Measurements from ENCODE around the gene SLC25A39.
"Not testable (repeated sequence)": the region's sequence is repeated elsewhere in the genome, so short reads cannot be mapped to it uniquely, and the experiment has no call there.

Gene SLC25A39

DNA sequence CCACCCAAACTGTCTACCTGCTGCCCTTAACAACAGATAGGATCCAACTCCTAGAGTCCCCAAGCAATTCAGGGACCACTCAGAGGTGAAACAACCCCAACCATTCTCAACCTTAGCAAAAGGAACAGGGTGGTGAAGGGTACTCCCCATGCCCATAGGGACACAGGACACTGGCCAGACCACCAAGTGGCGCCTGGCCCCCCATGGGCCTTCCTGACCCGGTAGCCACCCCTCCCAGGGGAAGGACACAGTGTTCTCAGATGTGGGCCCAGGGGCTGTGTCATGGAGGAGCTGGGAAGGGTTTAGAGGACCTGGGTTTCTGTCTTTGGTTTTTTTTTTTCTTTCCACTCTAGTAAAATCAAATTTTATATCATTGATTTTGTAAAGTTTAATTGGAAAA lies 9.7 kb upstream of the SLC25A39 start:
- no peak for DNase-seq (ENCODE audit: low spot score)

DNA sequence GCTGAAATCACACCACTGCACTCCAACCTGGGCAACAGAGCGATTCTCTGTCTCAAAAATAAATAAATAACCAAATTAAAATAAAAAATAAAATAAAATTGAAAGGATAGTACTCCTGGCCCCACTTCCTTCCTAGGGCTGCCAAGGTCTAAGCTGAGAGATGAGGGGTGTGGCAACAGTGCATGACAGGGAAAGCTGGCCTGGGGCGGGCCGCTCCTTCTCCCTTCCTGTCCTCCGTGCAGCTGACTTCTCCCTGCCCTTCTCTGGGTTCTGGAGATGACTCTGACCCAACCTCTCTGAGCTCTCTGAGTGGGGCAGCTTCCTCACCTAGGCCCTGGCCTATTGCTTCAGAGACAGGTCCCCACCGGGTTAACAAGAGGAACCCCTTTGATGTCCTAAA lies 8.7 kb upstream of the SLC25A39 start:
- no peak for DNase-seq (ENCODE audit: low spot score)

DNA sequence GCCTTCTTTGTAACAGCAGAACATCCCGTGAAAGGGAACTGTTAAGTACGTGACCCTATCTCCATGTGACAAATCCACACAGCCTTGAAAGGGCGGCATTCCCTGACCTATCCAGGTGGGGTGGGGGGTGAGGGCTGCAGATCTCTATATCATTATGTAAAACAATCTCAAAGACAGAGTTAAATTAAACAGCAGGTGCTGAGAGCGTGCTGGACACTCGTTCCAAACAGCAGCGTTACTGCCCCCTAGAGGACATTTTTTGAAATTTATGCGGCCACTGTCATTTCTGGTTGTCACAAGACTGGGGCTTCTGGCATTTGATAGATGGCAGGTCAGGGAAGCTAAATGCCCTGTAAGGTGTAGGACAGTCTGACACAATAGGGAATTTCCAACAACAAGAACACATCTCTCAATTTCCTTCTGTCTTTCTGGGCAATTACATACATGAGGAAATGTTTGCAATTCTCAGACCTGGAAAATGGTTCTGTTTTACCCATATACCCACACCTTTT lies 6.7 kb upstream of the SLC25A39 start:
- peak; percentile 75 for DNase-seq (ENCODE audit: low spot score)

DNA sequence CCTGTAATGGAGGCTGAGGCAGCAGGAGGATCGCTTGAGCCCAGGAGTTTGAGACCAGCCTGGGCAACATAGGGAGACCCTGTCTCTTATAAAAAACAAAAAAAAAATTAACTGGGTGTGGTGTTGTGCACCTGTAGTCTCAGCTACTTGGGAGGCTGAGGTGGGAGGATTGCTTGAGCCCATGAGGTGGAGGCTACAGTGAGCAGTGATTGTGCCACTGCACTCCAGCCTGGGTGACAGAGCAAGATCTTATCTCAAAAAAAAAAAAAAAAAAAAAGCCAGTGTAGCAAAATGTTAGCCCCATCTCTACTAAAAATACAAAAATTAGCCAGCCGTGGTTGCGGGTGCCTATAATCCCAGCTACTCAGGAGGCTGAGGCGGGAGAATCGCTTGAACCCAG lies 5.6 kb upstream of the SLC25A39 start:
- not testable (repeated sequence) for DNase-seq (ENCODE audit: low spot score)

DNA sequence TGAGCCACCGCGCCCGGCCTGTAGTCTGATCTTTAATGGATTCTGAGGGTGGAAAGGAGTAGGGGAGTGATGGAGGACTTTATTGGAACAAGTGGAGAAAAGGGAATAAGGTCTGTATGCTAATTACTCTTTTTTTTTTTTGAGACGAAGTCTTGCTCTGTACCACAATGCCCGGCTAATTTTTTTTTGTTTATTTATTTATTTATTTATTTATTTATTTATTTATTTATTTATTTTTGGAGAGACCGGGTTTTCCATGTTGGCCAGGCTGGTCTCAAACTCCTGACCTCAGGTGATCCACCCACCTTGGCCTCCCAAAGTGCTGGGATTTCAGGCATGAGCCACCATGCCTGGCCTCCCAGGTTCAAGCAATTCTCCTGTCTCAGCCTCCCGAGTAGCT lies 4.9 kb upstream of the SLC25A39 start:
- DNase-seq (ENCODE audit: low spot score): not testable (repeated sequence)

DNA sequence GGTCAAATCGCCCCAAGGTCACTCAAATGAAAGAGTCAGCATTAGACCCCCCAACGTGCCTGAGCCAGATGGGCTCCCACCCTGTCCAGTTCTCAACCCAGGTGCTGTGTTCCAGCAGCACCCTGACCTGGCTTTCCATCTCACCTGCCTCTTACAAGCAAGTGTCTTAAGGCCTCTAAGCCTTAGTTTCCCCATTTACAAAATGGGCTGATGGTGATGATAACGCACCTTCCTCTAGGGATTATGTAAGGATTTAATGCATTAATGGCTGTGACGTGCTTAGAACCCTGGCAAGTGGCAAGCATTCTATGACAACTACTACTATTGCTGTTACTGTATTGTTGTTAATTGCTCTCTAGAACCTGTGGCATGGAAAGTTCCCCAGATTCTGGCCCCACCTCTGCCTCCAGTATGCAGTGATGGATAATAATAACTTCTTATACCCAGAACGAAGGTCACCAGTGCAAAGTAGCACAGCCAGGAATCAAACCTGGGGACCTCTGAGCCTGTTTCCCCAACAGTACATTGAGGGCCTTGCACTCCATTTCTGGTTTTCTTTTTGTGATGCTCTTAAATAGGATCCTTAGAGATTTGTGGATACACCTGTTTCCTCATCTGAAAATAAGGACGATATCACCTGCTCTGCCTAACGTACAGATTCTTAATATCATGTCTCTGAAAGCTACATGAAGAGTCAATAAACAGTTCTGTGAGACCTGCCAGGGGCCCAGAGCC lies 3.3 kb upstream of the SLC25A39 start:
- no peak for DNase-seq (ENCODE audit: low spot score)

DNA sequence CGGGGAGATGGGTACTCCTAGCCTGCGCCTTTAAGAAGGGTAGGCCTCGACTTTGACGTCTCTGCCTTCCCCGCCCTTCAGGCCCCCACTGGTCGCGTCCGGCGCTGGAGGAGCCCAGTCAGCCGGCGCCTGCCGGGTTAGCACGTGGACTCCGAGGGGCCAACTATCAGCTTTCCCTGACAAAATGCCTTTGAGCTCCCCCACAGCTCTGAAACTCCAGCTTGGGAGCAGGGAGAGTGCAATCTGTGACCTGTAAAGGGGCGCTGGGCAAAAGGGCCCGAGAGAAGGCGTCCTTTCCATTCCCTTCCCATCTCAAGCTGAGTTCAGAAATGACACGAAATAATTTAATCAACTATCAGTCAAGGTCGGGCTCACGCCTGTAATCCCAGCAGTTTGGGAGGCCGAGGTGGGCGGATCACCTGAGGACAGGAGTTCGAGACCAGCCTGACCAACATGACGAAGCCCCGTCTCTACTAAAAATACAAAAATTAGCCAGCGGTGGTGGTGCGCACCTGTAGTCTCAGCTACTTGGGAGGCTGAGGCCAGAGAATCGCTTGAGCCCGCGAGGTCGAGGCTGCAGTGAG lies 2.3 kb upstream of the SLC25A39 start:
- DNase-seq (ENCODE audit: low spot score): peak; percentile 97

DNA sequence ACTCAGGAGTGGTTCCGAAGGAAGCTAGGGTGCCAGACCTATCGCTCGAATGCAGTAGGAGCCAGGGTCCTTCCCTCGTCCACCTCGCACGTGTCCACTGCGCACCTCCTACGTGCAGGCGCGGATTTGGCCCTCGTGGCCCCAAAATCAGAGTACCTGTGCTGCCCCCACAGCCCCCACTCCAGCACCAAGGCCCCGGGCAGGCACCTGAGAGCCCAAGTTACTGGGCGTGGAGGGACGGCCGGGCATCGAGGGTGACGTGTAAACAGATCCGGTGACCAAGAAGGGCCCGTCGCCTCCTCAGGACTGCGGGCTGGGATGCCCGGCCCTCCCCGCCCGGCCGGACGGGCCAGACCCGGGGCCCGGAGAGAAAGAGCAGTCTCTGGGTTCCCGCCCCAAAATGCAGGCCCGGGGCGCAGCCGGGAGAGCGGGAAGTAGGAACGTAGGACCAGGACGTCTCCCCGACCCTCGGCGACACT lies 492 bp downstream of the SLC25A39 start:
- DNase-seq (ENCODE audit: low spot score): peak; percentile 58

DNA sequence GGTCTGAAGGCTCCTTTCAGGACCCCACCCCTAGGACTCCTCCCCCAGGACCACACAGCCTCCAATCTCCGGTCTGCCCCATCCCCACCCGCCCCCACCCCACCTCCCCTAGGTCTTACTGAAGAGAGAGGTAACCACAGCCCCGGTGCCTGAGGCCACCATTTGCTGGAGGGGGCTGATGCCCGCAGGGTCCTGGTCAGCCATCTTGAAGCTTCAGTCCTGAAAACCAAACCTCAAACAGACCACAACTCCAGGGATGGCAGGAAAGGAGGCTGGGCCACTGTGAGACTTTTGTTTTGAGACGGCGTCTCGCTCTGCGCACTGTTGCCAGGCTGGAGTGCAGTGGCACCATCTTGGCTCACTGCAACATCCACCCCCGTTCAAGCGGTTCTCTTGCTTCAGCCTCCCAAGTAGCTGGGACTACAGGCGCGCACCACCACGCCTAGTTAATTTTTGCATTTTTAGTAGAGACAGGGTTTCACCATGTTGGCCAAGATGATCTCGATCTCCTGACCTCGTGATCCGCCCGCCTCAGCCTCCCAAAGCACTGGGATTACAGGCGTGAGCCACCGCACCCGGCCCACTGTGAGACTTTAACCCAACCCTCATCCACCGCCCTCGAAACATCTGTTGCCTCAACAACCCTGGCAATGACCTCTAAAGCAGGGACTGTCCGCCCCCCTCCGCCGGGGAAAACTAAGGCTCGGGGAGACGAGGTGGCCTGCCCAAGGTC lies 1.1 kb downstream of the SLC25A39 start:
- no peak for DNase-seq (ENCODE audit: low spot score)

DNA sequence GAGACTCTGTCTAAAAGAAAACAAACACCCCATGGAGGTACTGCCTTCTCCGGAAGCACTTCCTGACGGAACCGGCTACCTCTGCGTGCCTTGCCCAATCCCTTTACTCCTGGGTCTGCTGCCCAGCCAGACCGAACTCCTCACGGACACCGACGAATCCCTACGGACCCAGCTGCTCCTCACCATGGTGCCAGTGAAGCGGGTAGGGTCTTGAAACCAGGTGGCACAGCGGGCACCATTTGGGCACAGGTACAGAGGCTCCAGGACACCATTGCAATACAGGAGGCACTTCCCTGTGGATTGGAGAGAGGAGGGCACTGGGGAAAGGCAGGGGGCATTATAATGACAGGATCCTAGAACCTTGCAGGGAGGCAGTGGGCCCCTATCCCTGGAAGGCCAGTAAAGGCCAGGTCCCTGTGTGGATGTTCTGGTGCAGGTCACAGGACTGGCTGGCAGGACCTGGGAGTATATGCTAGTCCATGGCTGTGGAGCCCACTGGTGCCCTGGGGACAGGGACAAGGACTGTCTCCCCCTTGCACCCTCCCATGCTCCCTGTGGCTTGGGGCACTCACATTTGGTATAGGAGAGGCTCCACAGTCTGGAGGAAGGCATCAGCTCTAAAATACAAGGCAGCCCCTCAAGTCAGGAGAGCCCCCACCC lies 2.3 kb downstream of the SLC25A39 start:
- DNase-seq (ENCODE audit: low spot score): no peak

DNA sequence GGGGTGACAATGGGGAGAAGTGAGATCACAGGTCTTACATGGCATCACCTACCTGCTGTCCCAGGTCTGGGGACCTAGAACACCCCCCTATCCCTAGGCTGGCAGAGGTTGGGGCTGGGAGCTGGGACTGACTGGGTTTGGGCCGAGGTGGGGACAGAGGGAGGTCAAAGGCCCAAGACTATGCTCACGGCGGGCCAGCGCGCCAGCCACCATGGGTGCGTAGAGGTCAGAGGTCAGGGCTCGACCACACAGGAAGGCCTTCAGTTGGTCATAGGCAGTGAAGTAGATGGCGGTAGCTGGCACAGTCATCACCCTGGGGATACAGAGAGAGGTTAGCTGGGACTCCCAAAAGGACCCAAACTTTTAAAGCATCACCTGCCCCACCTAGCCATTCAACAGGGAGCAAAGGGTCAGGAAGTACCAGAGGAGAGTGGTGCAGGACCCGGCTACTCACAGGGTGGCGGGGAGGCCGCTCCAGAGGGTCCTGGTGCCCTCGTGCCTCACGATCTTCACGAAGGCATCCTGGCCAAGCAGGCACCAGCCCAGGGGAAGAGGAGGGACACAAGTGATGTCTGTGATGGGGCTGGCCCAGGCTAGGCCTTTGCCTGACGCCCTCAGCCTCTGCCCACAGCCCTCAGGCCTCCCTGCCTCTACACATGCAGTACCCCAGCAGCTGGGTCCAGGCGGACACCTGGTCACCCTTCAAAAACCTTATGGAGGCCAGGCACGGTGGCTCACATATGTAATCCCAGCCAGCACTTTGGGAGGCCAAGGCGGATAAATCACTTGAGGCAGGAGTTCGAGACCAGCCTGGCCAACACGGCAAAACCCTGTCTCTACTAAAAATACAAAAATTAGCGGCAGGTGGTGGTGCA lies 3.1 kb downstream of the SLC25A39 start:
- DNase-seq (ENCODE audit: low spot score): no peak

DNA sequence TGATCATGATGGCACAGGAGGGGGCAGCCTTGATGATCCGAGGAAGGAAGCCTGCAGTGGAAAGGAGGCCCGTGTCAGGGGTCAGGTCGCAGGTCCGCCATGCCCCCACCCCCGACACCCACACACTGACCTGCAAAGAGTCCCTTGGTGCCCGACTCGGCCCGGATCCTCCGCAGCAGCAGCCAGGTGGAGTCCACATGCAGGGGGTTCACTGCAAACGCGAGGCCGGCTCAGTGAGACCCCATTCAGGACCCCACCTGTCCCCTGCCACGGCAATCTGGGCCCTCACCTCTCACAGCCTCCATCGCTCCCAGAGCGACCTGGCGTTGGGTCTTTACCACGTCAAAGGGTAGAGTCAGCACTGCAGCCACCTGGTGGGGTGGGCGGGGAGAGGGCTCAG lies 4.6 kb downstream of the SLC25A39 start:
- no peak for DNase-seq (ENCODE audit: low spot score)

DNA sequence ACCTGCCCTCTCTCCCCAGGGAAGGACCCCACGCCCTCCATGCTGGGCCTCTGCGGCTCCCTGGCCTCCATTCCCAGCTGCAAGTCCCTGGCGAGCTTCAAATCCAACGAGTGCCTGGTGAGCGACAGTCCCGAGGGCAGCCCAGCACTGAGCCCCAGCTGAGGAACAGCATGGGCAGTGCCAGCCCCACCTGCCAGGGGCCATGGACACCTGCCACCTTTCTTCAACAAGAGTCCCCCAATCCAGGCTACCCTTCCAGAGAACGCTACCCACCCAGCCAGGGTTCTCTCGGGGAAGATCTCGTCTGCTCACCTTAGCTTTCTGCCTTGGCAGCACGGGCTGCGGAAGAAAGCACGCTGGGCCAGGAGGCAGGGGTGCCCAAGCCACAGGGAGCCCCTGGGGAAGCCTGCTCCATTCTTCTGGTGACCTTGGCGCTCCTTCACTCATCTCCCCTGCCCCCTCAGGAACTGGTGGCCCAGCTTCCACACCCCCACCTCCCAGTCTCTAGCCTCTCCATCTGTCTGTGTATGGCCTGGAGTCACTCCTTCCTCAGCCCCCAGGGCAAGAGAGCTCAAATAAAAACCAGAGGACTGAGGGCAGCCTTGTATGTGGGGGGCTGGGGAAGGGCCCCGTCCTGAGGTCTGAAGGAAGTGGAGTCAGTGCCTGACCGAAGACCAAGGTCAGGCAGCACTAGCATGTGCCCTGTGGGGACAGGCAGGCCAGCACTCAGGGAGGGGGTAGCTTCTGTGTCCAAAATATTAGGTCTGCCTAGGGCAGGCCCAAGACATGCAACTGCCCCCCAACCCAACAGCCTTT lies 6.3 kb downstream of the SLC25A39 start:
- DNase-seq (ENCODE audit: low spot score): no peak

DNA sequence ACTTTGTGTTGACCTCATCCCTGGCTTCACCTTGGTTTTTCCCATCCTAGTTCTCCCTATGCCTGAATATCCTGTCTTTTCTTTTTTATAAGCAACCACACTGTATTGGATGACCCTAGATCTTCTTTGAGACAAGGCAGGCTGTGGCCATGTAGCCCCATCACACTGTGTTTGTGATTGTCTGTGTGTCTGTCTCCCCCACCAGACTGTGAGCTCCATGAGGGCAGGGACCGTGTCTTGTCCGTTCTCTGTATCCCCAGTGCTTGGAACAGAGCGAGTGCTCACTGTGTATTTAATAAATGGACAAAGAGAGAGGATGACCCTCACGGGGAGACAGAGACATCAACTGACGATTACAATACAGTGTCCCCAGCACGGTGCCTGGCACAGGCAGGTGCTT lies 7.1 kb downstream of the SLC25A39 start:
- DNase-seq (ENCODE audit: low spot score): no peak

DNA sequence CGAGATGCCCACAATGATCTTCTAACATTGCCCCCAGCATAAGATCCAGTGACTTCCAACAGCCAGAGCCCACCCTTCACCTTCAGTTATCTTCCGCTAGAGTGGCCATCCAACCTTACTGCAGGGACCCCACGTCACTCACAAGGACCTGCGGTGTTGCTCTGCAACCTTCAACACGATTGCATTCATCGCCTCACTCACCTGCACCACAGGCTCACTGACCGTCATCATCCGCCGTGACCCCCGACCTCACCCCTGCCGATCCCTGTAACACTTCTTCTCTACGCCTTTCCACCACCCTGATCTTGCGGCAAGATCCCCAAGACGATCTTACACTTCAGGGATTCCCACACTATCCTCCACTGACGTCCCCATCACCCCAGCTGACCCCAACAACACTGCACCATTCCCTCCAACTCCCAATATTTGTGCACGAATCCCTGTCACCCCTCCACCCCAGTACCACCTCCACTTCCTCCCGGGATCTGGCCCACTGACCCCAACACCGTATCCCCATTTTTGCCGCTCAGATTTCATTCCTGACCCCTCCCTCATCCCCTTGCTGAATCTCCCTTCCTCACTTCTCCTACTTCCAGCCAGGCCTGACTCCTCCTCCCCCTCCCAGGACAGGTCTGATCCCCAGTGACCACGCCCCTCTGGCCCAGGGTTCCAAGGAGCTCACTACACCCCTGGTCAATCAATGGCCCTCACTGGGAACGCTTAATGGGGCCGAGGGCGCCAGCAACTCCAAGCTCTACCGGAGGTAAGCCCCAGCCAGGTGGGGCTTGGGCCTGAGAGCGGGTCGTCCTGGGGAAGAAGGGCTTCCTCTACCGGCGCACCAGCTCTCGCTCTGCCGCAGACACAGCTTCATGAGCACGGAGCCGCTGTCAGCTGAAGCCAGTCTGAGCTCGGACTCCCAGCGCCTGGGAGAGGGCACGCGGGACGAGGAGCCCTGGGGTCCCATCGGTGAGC lies 8.6 kb downstream of the SLC25A39 start:
- DNase-seq (ENCODE audit: low spot score): no peak

DNA sequence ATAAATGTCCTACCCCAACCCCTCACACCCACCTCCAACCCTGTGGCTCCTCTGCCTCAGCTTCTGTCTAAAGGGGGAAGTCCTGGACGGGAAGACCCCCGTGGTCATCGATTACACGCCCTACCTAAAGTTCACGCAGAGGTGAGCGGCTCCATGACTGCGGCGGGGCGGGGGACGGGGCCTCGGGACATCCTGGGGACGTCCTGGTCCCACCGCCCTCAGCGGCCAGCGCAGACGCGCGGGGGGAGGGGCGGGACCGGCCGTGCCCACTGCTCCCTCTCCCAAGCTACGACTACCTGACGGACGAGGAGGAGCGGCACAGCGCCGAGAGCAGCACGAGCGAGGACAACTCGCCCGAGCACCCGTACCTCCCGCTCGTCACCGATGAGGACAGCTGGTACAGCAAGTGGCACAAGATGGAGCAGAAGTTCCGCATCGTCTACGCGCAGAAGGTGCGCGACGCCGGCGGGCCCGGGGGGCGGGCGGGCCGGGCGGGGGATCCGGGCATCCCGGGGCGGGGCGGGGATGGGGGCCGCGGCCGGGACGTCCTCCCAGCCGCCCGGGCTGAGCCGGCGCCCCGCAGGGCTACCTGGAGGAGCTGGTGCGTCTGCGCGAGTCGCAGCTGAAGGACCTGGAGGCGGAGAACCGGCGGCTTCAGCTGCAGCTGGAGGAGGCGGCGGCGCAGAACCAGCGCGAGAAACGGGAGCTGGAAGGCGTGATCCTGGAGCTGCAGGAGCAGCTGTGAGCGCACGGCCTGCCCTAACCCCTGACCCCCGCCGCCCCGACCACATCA lies 9.6 kb downstream of the SLC25A39 start:
- peak; percentile 67 for DNase-seq (ENCODE audit: low spot score)

DNA sequence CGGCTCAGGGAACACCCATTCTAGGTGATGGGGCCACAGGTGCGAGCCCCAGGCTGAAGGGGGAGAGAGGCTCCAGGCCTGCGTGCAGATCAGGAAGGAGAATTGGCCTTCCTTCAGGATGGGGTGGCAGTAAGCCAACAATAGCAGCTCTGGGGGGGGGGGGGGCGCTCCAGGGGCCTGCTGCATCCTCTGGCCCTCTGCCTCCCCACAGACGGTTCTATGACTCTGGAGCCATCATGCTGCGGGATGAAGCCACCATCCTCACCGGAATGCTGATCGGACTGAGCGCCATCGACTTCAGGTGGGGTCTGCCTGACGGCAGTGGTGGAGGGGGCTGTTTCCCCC lies 10.1 kb downstream of the SLC25A39 start:
- no peak for DNase-seq (ENCODE audit: low spot score)

DNA sequence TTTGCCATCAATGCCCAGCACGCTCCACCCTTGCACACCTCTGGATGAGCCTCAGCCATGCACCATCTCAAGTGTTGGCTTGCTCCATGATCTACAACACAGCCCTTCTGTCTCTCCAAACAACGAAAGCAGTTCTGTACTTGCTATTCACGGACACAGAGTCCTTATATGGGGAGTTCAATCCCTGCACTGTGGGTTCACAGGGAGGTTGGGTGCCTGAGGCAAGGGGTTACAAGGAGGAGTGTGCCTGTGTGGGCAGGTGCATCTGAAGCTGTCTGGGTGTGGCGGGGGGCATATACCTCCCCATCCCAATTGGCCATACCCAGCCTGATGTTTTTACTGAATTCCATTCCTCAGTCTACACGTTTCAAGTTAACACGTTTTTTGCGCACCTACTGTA lies 10.6 kb downstream of the SLC25A39 start:
- no peak for DNase-seq (ENCODE audit: low spot score)

Data from GM03348 (cell line).